A549 treated with CORT108297 at 1 μM for 4 hours (cell line): ENCODE data around the gene DHRS9. TPM values are rescaled to one million over a fixed set of nuclear protein-coding genes. Genes with fewer than 3 reads are reported as not detected.

ENCODE experiments used
- total RNA-seq: library from RNA; stranded (reverse); fragments of 200-300 nt; extraction: Qiagen RNA extraction; gene quantifications from 5 replicates; pipeline ENCODE4 v1.2.3, GENCODE V29; 2022

The DHRS9 gene
- 2.4 to 3.4 TPM (median 2.8 TPM) in 5 replicates for total RNA-seq

DNA sequence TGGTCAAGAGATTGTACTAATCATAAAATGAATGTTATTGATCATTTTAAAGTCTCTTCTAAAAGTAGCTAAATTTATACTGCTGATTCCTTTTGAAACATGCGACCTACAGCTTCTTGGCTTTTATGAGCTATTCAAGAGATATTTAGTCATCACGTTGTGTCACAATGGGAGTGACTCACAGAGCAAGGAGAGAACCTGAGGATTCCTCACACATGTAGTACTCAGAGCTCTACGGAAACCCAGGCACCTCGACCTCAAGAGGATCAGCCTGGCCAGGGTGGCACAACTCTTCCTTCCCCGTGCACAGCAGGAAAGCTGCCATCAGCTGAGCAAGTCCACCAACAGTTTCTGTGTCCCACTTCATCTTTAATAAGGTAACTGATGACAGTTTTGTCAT is at the start of gene DHRS9:
Gene DHRS9 (plus strand): TSS at position 223 of the 400 bp plus-strand sequence. CDS start 12,019 bp downstream, outside the sequence.

DNA sequence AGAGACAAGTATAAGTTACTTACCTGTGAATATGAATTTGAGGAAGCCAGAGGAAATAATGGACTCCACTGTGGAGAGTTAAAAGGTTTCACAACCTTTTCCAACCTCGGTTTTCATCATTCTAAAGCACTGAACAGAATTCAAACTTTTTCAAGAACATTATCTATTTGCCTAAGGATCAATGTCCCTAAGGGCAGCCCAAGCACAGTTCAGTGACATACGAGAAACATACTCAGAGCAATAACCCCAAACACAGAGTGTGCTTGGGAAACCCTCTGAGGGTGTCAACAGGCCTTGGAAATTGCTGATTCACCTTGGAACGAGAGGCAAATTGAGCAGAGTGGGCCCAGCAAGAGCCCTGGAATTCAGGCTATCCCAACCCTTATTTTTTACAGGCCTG is 38.2 kb upstream of the DHRS9 start, which contains the start of gene ABCB11:
Gene ABCB11 (minus strand): TSS at position 123 of the 400 bp plus-strand sequence. CDS start 13,199 bp downstream, outside the sequence.

Other genes starting within 250 kb of the DHRS9 start
- gene SPC25, start 179.1 kb upstream of the DHRS9 start, total RNA-seq: 15.7 to 21.5 TPM (median 20.3 TPM) in 5 replicates
- gene G6PC2, start 168.3 kb upstream of the DHRS9 start, total RNA-seq: not detected in 5 replicates
- 0.01 to 0.02 TPM (median 0.02 TPM) in 5 replicates for gene ABCB11, start 38.2 kb upstream of the DHRS9 start, total RNA-seq